Measurements from ENCODE around the gene RAI14.
"Not testable (repeated sequence)": the region's sequence is repeated elsewhere in the genome, so short reads cannot be mapped to it uniquely, and the experiment has no call there.

Gene RAI14

GRCh38 chr5:34701442-34701841 lies 45.3 kb downstream of the RAI14 start:
- DNase-seq, result not testable (repeated sequence)

GRCh38 chr5:34703767-34704713 lies 47.9 kb downstream of the RAI14 start:
- no peak for DNase-seq

- peak; percentile 43 for DNase-seq
These were observed 50.0 kb downstream of the RAI14 start for GRCh38 chr5:34706084-34706483.

GRCh38 chr5:34707451-34708107 lies 51.5 kb downstream of the RAI14 start:
- peak; percentile 32 for DNase-seq

- DNase-seq, result no peak
These were observed 52.6 kb downstream of the RAI14 start for GRCh38 chr5:34708777-34709176.

GRCh38 chr5:34709861-34710673 lies 53.9 kb downstream of the RAI14 start:
- peak; percentile 88 for DNase-seq

- no peak for DNase-seq
These were observed 56.4 kb downstream of the RAI14 start for GRCh38 chr5:34712565-34712964.

- peak; percentile 69 for DNase-seq
These were observed 59.6 kb downstream of the RAI14 start for GRCh38 chr5:34715711-34716110.

- peak; percentile 60 for DNase-seq
These were observed 60.9 kb downstream of the RAI14 start for GRCh38 chr5:34716986-34717385.

GRCh38 chr5:34717426-34718327 lies 61.5 kb downstream of the RAI14 start:
- peak; percentile 99 for DNase-seq

- no peak for DNase-seq
These were observed 62.4 kb downstream of the RAI14 start for GRCh38 chr5:34718516-34718915.

GRCh38 chr5:34719029-34719428 lies 62.9 kb downstream of the RAI14 start:
- no peak for DNase-seq

- DNase-seq, result no peak
These were observed 65.2 kb downstream of the RAI14 start for GRCh38 chr5:34721327-34721726.

- DNase-seq, result no peak
These were observed 66.1 kb downstream of the RAI14 start for GRCh38 chr5:34722183-34722582.

- no peak for DNase-seq
These were observed 68.6 kb downstream of the RAI14 start for GRCh38 chr5:34724741-34725140.

- not testable (repeated sequence) for DNase-seq
These were observed 71.1 kb downstream of the RAI14 start for GRCh38 chr5:34727166-34727749.

- DNase-seq, result no peak
These were observed 72.1 kb downstream of the RAI14 start for GRCh38 chr5:34728236-34728635.

- no peak for DNase-seq
These were observed 75.5 kb downstream of the RAI14 start for GRCh38 chr5:34731435-34732232.

GRCh38 chr5:34734326-34734725 lies 78.2 kb downstream of the RAI14 start:
- peak; percentile 58 for DNase-seq

GRCh38 chr5:34735491-34736426 lies 79.6 kb downstream of the RAI14 start:
- DNase-seq, result peak; percentile 94

Data from fibroblast of skin of right biceps (primary cell).